Endodermal cell (in vitro differentiated cells): ENCODE data around the gene TAF12. TPM values are rescaled to one million over a fixed set of nuclear protein-coding genes. Genes with fewer than 3 reads are reported as not detected.
A peak's percentile ranks its signal among the peaks of the same experiment; 100 is the strongest.

Experiments
- DNase-seq: peaks from one replicate; pipeline ENCODE4 v3.0.0-alpha.2; 2017
- H3K27ac ChIP-seq: 2 replicates; pipeline ENCODE4 v1.5.1; 2013; ENCODE audit warnings: mild to moderate bottlenecking, low read depth, low read length, moderate library complexity
- H3K27me3 ChIP-seq: 2 replicates; pipeline ENCODE4 v1.6.1; 2013; ENCODE audit warnings: mild to moderate bottlenecking, low read length, moderate library complexity; ENCODE audit not compliant: insufficient read depth, control insufficient read depth, poor library complexity, severe bottlenecking
- H3K36me3 ChIP-seq: 2 replicates; pipeline ENCODE4 v1.7.0; 2013; ENCODE audit warnings: mild to moderate bottlenecking, low read length, moderate library complexity; ENCODE audit not compliant: control insufficient read depth, insufficient read depth
- H3K4me1 ChIP-seq: one replicate; pipeline ENCODE4 v1.7.0; 2013; ENCODE audit warnings: low read length; ENCODE audit not compliant: control insufficient read depth, insufficient read depth
- H3K4me3 ChIP-seq: 2 replicates; pipeline ENCODE4 v1.5.1; 2013; ENCODE audit warnings: mild to moderate bottlenecking, low read length, moderate library complexity
- H3K9ac ChIP-seq: 2 replicates; pipeline ENCODE4 v1.6.1; 2013; ENCODE audit warnings: mild to moderate bottlenecking, low read length, moderate library complexity; ENCODE audit not compliant: poor library complexity, severe bottlenecking; ENCODE audit errors: extremely low read depth
- H3K9me3 ChIP-seq: 2 replicates; pipeline ENCODE4 v1.6.1; 2013; ENCODE audit warnings: mild to moderate bottlenecking, low read length, moderate library complexity; ENCODE audit not compliant: control insufficient read depth
- H3K27ac Mint-ChIP-seq: 2 replicates; pipeline ENCODE4 v1.8.0; 2020; ENCODE audit warnings: mixed read lengths
- H3K27me3 Mint-ChIP-seq: 2 replicates; pipeline ENCODE4 v1.8.0; 2021; ENCODE audit warnings: mild to moderate bottlenecking, mixed read lengths; ENCODE audit not compliant: insufficient read depth
- H3K36me3 Mint-ChIP-seq: 2 replicates; pipeline ENCODE4 v1.8.0; 2020; ENCODE audit warnings: low read depth, mixed read lengths
- H3K4me1 Mint-ChIP-seq: 2 replicates; pipeline ENCODE4 v1.8.0; 2020; ENCODE audit warnings: mixed read lengths
- H3K4me3 Mint-ChIP-seq: 2 replicates; pipeline ENCODE4 v1.8.0; 2020; ENCODE audit warnings: mild to moderate bottlenecking, moderate library complexity, mixed read lengths
- H3K9me3 Mint-ChIP-seq: 2 replicates; pipeline ENCODE4 v1.8.0; 2020; ENCODE audit warnings: mild to moderate bottlenecking, mixed read lengths
- CTCF ChIP-seq: fragments of 200-600 bp; sonication (generic); conservative IDR thresholded peaks from 2 replicates; pipeline ENCODE4 v1.5.0; 2021; ENCODE audit warnings: antibody characterized with exemption, mild to moderate bottlenecking
- WGBS, 2 experiments: methylation state at CpG; one replicate each; pipeline versions ENCODE4 v1.1.5 to v1.1.7; 2013; ENCODE audit warnings: missing lambda C conversion rate in 2 of 2, mixed read lengths in 1 of 2; ENCODE audit not compliant: insufficient coverage in 1 of 2, insufficient read length in 1 of 2; 5-methylcytosine and 5-hydroxymethylcytosine counted together
- total RNA-seq, 2 donors: library from RNA; stranded (reverse); fragmentation: NEBNext Ultra II Directional in 1 of 2; extraction: Animal tissue kit (Norgen Biotek cat#: 25700) in 1 of 2; gene quantifications; 2 replicates in 1 of 2; 3 replicates in 1 of 2; pipeline ENCODE4 v1.2.1, GENCODE V29; 2021

The TAF12 gene
- total RNA-seq, 2 donors from 2014 or later, result 29.3 to 39.5 TPM

- peak overlapping the region; percentile 93 for H3K4me3 ChIP-seq
- H3K27ac Mint-ChIP-seq, result peak overlapping the region; percentile 74
- no peak for TF ChIP-seq CTCF
- no peaks in the 10 kb centered on the region for H3K9me3 ChIP-seq
- peaks cover 6% of the 10 kb centered on the region for H3K27me3 ChIP-seq
- H3K4me3 Mint-ChIP-seq, result peak overlapping the region; percentile 94
- no peaks in the 10 kb centered on the region for H3K4me1 ChIP-seq
- H3K9me3 Mint-ChIP-seq, result no peaks in the 10 kb centered on the region
- H3K4me1 Mint-ChIP-seq, result peaks cover 20% of the 10 kb centered on the region
- WGBS, 2 experiments, result 87 to 100% methylated on average over 1 of the region's 1 CpG
- no peak for DNase-seq
- no peak overlapping the region for H3K27ac ChIP-seq
- H3K36me3 ChIP-seq, result peaks cover 45% of the 10 kb centered on the region
- peaks cover 7% of the 10 kb centered on the region for H3K27me3 Mint-ChIP-seq
- peaks cover 44% of the 10 kb centered on the region for H3K36me3 Mint-ChIP-seq
- H3K9ac ChIP-seq, result peak overlapping the region; percentile 73
These were observed 63.5 kb downstream of the TAF12 start for GRCh38 chr1:28579401-28579800.

DNA sequence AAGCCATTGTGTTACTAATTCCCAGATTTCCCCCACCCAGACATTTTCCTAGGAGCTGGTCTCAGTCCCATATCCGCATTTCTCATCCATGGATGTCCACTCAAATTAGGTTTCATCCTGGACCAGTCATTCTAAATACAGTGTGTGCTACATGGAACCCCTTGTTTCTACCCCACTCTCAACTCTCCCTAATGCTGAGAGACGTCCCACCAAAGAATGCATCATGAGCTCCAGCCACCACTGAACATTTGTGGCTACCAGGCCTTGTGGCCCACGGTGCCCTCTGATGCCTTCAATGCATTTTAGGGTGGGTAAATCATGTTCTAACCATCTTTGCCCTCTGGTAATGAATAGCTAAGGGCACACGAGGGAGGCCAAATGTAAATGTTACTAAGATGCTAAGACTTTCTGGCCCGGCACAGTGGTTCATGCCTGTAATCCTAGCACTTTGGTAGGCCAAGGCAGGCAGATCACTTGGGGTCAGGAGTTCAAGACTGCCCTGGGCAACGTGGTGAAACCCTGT, 64.1 kb downstream of the TAF12 start:
- Histone ChIP-seq H3K4me1 (no peaks in the 10 kb centered on the region), H3K4me3 (peak overlapping the region; percentile 93), H3K9ac (no peak overlapping the region), H3K36me3 (peaks cover 47% of the 10 kb centered on the region), H3K9me3 (no peaks in the 10 kb centered on the region), H3K27me3 (peaks cover 6% of the 10 kb centered on the region), H3K27ac (no peak overlapping the region)
- DNase-seq, result no peak
- Mint-ChIP-seq H3K9me3 (no peaks in the 10 kb centered on the region), H3K4me1 (peaks cover 20% of the 10 kb centered on the region), H3K36me3 (peaks cover 45% of the 10 kb centered on the region), H3K4me3 (no peak overlapping the region), H3K27me3 (peaks cover 7% of the 10 kb centered on the region), H3K27ac (peak overlapping the region; percentile 69)
- 88 to 92% methylated on average over 6 of the region's 6 CpGs for WGBS, 2 experiments
- no peak for TF ChIP-seq CTCF

- peaks cover 6% of the 10 kb centered on the region for H3K27me3 ChIP-seq
- Mint-ChIP-seq H3K27ac (no peak overlapping the region), H3K4me3 (no peak overlapping the region), H3K27me3 (peaks cover 7% of the 10 kb centered on the region), H3K36me3 (peaks cover 50% of the 10 kb centered on the region), H3K4me1 (peaks cover 20% of the 10 kb centered on the region), H3K9me3 (no peaks in the 10 kb centered on the region)
- WGBS, 2 experiments, result 94 to 100% methylated on average over 5 to 6 of the region's 6 CpGs
- no peak overlapping the region for H3K4me3 ChIP-seq
- no peaks in the 10 kb centered on the region for H3K4me1 ChIP-seq
- peaks cover 52% of the 10 kb centered on the region for H3K36me3 ChIP-seq
- H3K27ac ChIP-seq, result no peak overlapping the region
- no peaks in the 10 kb centered on the region for H3K9me3 ChIP-seq
- no peak for TF ChIP-seq CTCF
- no peak for DNase-seq
- H3K9ac ChIP-seq, result no peak overlapping the region
These were observed 64.9 kb downstream of the TAF12 start for GRCh38 chr1:28577738-28578536.
